ENCODE data around the gene STK39.

DNA sequence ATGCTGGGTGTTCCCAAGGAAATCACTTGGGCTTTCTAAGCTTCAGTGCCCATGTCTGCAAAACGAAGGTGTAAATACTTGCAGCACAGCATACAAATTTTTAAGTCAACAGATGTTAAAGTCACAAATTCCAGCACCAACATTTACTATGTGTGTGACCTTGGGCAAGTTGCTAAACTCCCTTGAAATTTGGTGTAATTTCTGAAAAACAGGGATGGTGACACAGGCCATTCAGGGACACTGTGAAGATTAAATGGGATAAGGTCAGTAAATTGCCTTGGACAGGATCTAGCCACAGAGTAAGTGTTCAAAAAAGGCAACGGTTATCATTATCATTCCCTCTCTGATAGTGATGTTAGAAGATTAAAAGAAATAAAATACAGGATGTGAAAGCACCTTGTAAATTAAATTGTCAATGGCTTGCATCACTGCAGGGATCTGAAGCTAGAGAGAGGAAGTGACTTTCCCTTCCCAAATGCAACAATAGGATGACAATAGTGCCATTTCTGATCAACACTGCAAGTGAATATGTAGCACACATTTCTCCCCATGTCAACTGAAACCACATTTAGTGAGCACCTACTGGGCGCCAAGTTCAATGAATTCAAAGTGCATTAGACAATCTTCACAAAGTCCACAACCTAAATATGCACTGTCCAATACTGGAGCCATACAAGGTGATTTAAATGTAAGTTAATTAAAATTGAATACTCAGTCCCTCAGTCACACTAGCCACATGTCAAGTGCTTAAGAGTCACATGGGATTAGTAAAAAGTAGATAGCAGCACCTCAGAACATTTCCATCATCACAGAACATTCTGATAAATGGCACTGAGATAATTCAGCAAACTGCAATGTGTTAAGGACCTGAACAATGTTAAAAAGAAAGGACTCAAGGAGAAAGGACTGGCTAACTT is 81.2 kb downstream of the STK39 start:
- no peak for TF ChIP-seq CTCF (conservative IDR thresholded peaks at IDR 0.05 in 1 of 2, IDR thresholded peaks at IDR 0.05 in 1 of 2; ENCODE audit: low read depth in 1 of 2, low read length in 2 of 2)
- TF ChIP-seq EZH2 (IDR thresholded peaks at IDR 0.05; ENCODE audit: low read length, missing control alignments) = no peak

Data from fibroblast of lung (primary cell).